ENCODE data around the gene CROCC2. TPM values are rescaled to one million over a fixed set of nuclear protein-coding genes. Genes with fewer than 3 reads are reported as not detected.
A peak's percentile ranks its signal among the peaks of the same experiment; 100 is the strongest.

The CROCC2 gene
- polyA plus RNA-seq, 2 of the 4 experiments (the other 2 are of a cell fraction) = not detected

DNA sequence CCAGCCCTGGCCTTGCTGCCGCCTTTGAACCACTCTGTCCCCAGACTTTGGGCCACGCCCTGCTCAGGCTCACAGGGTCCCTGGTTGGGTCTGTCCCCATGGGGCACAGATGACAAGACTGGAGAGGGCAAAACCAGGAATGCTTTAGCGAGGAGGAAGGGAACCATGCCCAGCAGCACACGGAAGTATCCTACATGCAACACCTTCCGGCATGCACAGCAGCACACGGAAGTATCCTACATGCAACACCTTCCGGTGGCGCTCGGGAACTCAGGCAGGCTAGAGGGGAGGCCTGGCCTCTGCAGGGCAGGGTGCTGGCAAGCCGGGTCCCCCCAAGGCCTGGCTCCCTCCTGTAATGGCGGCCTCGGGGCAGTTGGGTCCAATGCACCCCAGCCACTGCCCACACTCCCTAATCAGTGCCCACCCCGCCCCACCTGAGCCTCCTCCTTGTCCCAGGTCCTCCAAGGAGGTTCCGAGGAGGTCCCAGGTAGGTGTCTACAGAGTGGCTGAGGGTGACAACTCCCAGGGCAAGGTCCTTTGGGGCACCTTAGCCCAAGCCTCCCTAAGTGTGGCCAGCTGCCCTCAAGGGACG, 58.7 kb downstream of the CROCC2 start:
- DNase-seq (ENCODE audit: low read depth in 1 of 2, low spot score in 1 of 2) (no peak), FAIRE-seq (no peak), ATAC-seq (no peak)
- Histone ChIP-seq H3K4me3 (no peak overlapping the region), H3K9me3 (no peaks in the 10 kb centered on the region), H3K4me1 (0 out of 3 replicates have a peak, but pooled peaks cover 4% of the 10 kb centered on the region), H3K4me2 (no peak overlapping the region), H3K27ac (no peak overlapping the region)
- CTCF ChIA-PET = interaction anchor here (1.0 to 1.8 kb wide), 3 partner anchors 19 to 50 kb away, joined by 3 to 7 read pairs (median 5); no protein-coding TSS in a partner anchor
- WGBS (ENCODE audit: missing lambda C conversion rate) = 76% methylated on average over 12 of the region's 15 CpGs
- POLR2A ChIA-PET = no interaction called here
- TF ChIP-seq ZNF302 (CRISPR knock-in tag; IDR thresholded peaks at IDR 0.05) = no peak
- no peak for TF ChIP-seq POLR2AphosphoS2 (conservative IDR thresholded peaks at IDR 0.05; ENCODE audit: low read length)
- no peak for TF ChIP-seq SMC3 (IDR thresholded peaks at IDR 0.05)
- TF ChIP-seq JUN (IDR thresholded peaks at IDR 0.05) = no peak
- TF ChIP-seq, protein P1, sequence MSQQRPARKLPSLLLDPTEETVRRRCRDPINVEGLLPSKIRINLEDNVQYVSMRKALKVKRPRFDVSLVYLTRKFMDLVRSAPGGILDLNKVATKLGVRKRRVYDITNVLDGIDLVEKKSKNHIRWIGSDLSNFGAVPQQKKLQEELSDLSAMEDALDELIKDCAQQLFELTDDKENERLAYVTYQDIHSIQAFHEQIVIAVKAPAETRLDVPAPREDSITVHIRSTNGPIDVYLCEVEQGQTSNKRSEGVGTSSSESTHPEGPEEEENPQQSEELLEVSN (IDR thresholded peaks at IDR 0.05; ENCODE audit: borderline replicate concordance, low read depth) = no peak
- no peak for TF ChIP-seq JUNB (IDR thresholded peaks at IDR 0.05)
- no peak for TF ChIP-seq EHF (CRISPR knock-in tag; IDR thresholded peaks at IDR 0.05)
- TF ChIP-seq RCOR1 (IDR thresholded peaks at IDR 0.05; ENCODE audit: low read depth, low read length) = no peak
- TF ChIP-seq TFCP2L1 (CRISPR knock-in tag; IDR thresholded peaks at IDR 0.05) = no peak
- TF ChIP-seq FOXS1 (CRISPR knock-in tag; IDR thresholded peaks at IDR 0.05) = no peak
- TF ChIP-seq ZSCAN20 (CRISPR knock-in tag; IDR thresholded peaks at IDR 0.05) = no peak
- no peak for TF ChIP-seq EHMT2 (IDR thresholded peaks at IDR 0.05; ENCODE audit: low read depth)
- TF ChIP-seq HOXB5 (CRISPR knock-in tag; IDR thresholded peaks at IDR 0.05) = no peak
- no peak for TF ChIP-seq HEYL (CRISPR knock-in tag; IDR thresholded peaks at IDR 0.05)
- TF ChIP-seq, protein P2, sequence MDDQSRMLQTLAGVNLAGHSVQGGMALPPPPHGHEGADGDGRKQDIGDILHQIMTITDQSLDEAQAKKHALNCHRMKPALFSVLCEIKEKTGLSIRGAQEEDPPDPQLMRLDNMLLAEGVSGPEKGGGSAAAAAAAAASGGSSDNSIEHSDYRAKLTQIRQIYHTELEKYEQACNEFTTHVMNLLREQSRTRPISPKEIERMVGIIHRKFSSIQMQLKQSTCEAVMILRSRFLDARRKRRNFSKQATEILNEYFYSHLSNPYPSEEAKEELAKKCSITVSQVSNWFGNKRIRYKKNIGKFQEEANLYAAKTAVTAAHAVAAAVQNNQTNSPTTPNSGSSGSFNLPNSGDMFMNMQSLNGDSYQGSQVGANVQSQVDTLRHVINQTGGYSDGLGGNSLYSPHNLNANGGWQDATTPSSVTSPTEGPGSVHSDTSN (IDR thresholded peaks at IDR 0.05) = no peak
- TF ChIP-seq HOXA7 (CRISPR knock-in tag; IDR thresholded peaks at IDR 0.05) = no peak
- TF ChIP-seq NR3C1 (IDR thresholded peaks at IDR 0.05) = no peak
- TF ChIP-seq RFX5 (IDR thresholded peaks at IDR 0.05) = no peak

DNA sequence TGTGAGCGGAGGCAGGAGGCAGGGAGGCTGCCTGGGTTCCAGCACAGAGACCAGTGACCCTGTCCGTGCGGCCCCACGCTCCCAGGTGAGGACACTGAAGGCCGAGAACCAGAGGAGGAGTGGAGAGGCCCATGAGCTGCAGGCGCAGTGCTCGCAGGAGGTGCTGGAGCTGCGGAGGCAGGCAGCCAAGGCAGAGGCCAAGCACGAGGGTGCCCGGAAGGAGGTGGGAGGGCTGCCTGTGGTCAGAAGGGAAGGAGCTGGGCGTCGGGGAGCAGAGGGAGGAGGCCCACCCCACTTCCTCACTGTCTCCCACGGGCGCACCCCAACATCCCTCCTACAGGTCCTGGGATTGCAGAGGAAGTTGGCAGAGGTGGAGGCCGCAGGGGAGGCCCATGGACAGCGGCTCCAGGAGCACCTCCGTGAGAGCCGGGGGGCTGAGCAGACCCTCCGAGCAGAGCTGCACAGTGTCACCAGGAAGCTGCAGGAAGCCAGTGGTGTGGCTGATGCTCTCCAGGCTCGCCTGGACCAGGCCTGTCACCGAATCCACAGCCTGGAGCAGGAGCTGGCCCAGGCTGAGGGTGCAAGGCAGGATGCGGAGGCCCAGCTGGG, 59.3 kb downstream of the CROCC2 start:
- FAIRE-seq (no peak), ATAC-seq (peak in 1 of 2 experiments; percentile 18; a peak in 2 of 6 replicates), DNase-seq (ENCODE audit: low read depth in 1 of 2, low spot score in 1 of 2) (no peak)
- TF ChIP-seq RCOR1 (IDR thresholded peaks at IDR 0.05; ENCODE audit: low read depth, low read length) = no peak
- Histone ChIP-seq H3K27ac (no peak overlapping the region), H3K4me3 (no peak overlapping the region), H3K4me1 (0 out of 3 replicates have a peak, but pooled peaks cover 3% of the 10 kb centered on the region), H3K9me3 (no peaks in the 10 kb centered on the region), H3K4me2 (no peak overlapping the region)
- POLR2A ChIA-PET = interaction anchor here (0.5 kb wide), 1 partner anchor 9 kb away, joined by 3 read pairs; no protein-coding TSS in a partner anchor
- CTCF ChIA-PET = interaction anchor here (0.8 to 1.8 kb wide), 4 partner anchors 18 to 51 kb away, joined by 3 to 7 read pairs (median 4); no protein-coding TSS in a partner anchor
- WGBS (ENCODE audit: missing lambda C conversion rate) = 80% methylated on average over 18 of the region's 22 CpGs

DNA sequence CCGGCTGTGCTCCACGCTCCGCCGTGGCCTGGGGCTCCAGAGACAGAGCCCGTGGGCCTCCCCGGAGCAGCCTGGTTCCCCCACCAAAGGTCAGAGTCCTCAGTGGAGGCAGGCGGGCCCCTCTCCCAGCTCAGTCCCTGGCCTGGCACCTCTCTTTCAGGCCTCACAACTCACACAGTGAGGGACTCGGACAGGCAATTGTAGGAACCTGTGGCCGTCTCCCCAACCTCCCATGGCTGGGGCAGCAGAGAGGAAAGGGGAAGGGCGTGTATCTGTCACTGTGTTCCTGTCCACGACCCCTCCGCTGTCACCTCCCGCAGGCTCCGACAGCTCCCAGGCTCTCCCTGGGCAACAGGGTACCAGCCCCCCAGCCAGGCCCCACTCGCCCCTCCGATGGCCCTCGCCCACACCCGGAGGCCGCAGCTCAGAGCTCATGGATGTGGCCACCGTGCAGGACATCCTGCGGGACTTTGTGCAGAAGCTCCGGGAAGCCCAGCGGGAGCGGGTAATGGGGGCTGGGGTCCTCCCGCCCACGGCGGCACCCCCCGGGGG, 59.8 kb downstream of the CROCC2 start:
- ATAC-seq = peak in 1 of 2 experiments; percentile 10; a peak in 1 of 6 replicates
- TF ChIP-seq HEYL (CRISPR knock-in tag; IDR thresholded peaks at IDR 0.05) (no peak), NR3C1 (IDR thresholded peaks at IDR 0.05) (no peak), TFCP2L1 (CRISPR knock-in tag; IDR thresholded peaks at IDR 0.05) (no peak), CBX2 (IDR thresholded peaks at IDR 0.05; ENCODE audit: borderline replicate concordance, low read depth) (no peak), FOSL2 (IDR thresholded peaks at IDR 0.05) (no peak), FOSL2 (CRISPR knock-in tag; IDR thresholded peaks at IDR 0.05) (no peak), KDM1A (IDR thresholded peaks at IDR 0.05; ENCODE audit: low read depth) (no peak), SMC3 (IDR thresholded peaks at IDR 0.05) (no peak), EHMT2 (IDR thresholded peaks at IDR 0.05; ENCODE audit: low read depth) (no peak), RCOR1 (IDR thresholded peaks at IDR 0.05; ENCODE audit: low read depth, low read length) (no peak), ZC3H11A (IDR thresholded peaks at IDR 0.05) (no peak), POLR2AphosphoS2 (conservative IDR thresholded peaks at IDR 0.05; ENCODE audit: low read length) (no peak), EHF (CRISPR knock-in tag; IDR thresholded peaks at IDR 0.05) (no peak), HOXB13 (CRISPR knock-in tag; IDR thresholded peaks at IDR 0.05; ENCODE audit: low read depth) (no peak), RARB (CRISPR knock-in tag; IDR thresholded peaks at IDR 0.05) (no peak)
- TF ChIP-seq, protein P3, sequence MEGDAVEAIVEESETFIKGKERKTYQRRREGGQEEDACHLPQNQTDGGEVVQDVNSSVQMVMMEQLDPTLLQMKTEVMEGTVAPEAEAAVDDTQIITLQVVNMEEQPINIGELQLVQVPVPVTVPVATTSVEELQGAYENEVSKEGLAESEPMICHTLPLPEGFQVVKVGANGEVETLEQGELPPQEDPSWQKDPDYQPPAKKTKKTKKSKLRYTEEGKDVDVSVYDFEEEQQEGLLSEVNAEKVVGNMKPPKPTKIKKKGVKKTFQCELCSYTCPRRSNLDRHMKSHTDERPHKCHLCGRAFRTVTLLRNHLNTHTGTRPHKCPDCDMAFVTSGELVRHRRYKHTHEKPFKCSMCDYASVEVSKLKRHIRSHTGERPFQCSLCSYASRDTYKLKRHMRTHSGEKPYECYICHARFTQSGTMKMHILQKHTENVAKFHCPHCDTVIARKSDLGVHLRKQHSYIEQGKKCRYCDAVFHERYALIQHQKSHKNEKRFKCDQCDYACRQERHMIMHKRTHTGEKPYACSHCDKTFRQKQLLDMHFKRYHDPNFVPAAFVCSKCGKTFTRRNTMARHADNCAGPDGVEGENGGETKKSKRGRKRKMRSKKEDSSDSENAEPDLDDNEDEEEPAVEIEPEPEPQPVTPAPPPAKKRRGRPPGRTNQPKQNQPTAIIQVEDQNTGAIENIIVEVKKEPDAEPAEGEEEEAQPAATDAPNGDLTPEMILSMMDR (IDR thresholded peaks at IDR 0.05) = no peak
- TF ChIP-seq, protein P4, sequence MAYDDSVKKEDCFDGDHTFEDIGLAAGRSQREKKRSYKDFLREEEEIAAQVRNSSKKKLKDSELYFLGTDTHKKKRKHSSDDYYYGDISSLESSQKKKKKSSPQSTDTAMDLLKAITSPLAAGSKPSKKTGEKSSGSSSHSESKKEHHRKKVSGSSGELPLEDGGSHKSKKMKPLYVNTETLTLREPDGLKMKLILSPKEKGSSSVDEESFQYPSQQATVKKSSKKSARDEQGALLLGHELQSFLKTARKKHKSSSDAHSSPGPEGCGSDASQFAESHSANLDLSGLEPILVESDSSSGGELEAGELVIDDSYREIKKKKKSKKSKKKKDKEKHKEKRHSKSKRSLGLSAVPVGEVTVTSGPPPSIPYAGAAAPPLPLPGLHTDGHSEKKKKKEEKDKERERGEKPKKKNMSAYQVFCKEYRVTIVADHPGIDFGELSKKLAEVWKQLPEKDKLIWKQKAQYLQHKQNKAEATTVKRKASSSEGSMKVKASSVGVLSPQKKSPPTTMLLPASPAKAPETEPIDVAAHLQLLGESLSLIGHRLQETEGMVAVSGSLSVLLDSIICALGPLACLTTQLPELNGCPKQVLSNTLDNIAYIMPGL (CRISPR knock-in tag; IDR thresholded peaks at IDR 0.05; ENCODE audit: borderline replicate concordance) = no peak

More for the DNA sequence above, 59.8 kb downstream of the CROCC2 start:
- no peaks in the 10 kb centered on the region for H3K9me3 ChIP-seq
- CTCF ChIA-PET = interaction anchor here (0.8 to 1.4 kb wide), 3 partner anchors 18 to 22 kb away, joined by 3 to 7 read pairs (median 3); no protein-coding TSS in a partner anchor
- 74% methylated on average over 26 of the region's 28 CpGs for WGBS (ENCODE audit: missing lambda C conversion rate)
- DNase-seq (ENCODE audit: low read depth in 1 of 2, low spot score in 1 of 2) = no peak
- H3K27ac ChIP-seq = no peak overlapping the region
- H3K4me2 ChIP-seq = no peak overlapping the region
- no peaks in the 10 kb centered on the region for H3K4me1 ChIP-seq
- no peak for FAIRE-seq
- POLR2A ChIA-PET = interaction anchor here (0.5 kb wide), 1 partner anchor 9 kb away, joined by 3 read pairs; no protein-coding TSS in a partner anchor
- H3K4me3 ChIP-seq = no peak overlapping the region
